Immature natural killer cell (primary cell): ENCODE data around the gene GINS1. TPM values are rescaled to one million over a fixed set of nuclear protein-coding genes. Genes with fewer than 3 reads are reported as not detected.

Source experiments
- DNase-seq, 3 donors: peaks; one replicate each; pipeline ENCODE4 v3.0.0; 2022; ENCODE audit warnings: mixed read lengths in 1 of 3
- H3K27ac Mint-ChIP-seq, 6 donors: one replicate each; pipeline ENCODE4 v1.8.0; 2020; ENCODE audit warnings: mixed read lengths in 6 of 6, mild to moderate bottlenecking in 5 of 6, inconsistent platforms in 4 of 6, moderate library complexity in 3 of 6
- H3K27me3 Mint-ChIP-seq, 3 donors: one replicate each; pipeline ENCODE4 v1.8.0; 2020 to 2021; ENCODE audit warnings: low read depth in 3 of 3, mild to moderate bottlenecking in 3 of 3, mixed read lengths in 3 of 3, moderate library complexity in 3 of 3, inconsistent platforms in 1 of 3
- H3K36me3 Mint-ChIP-seq, 3 donors: one replicate each; pipeline ENCODE4 v1.8.0; 2020; ENCODE audit warnings: mixed read lengths in 3 of 3, inconsistent platforms in 2 of 3, mild to moderate bottlenecking in 2 of 3
- H3K4me1 Mint-ChIP-seq, 2 donors: one replicate each; pipeline ENCODE4 v1.8.0; 2020; ENCODE audit warnings: inconsistent platforms in 2 of 2, mild to moderate bottlenecking in 2 of 2, mixed read lengths in 2 of 2, moderate library complexity in 1 of 2
- H3K4me3 Mint-ChIP-seq, 5 donors: one replicate each; pipeline ENCODE4 v1.8.0; 2020; ENCODE audit warnings: mild to moderate bottlenecking in 5 of 5, mixed read lengths in 5 of 5, inconsistent platforms in 3 of 5, moderate library complexity in 3 of 5
- H3K9me3 Mint-ChIP-seq, 6 donors: one replicate each; pipeline ENCODE4 v1.8.0; 2020; ENCODE audit warnings: mild to moderate bottlenecking in 6 of 6, mixed read lengths in 6 of 6, inconsistent platforms in 4 of 6, moderate library complexity in 3 of 6
- polyA plus RNA-seq, 3 donors: library from polyadenylated mRNA; unstranded; fragments of 300-500 nt; fragmentation: Illumina TruSeq; gene quantifications; one replicate each; pipeline ENCODE4 v1.2.3, GENCODE V29; 2021

Gene GINS1
- polyA plus RNA-seq, 3 donors from 2014 or later: 1.0 to 2.2 (median 2.0) TPM

GRCh38 chr20:25480156-25480555 lies 72.7 kb downstream of the GINS1 start:
- no peak for DNase-seq
- Mint-ChIP-seq H3K36me3 (peaks cover 0 to 6% (median 0%) of the 10 kb centered on the region in 3 donors), H3K27me3 (peaks cover 2 to 4% (median 2%) of the 10 kb centered on the region in 3 donors), H3K9me3 (no peaks in the 10 kb centered on the region), H3K4me1 (peaks cover 9 to 10% of the 10 kb centered on the region in 2 donors), H3K4me3 (no peak overlapping the region), H3K27ac (no peak overlapping the region)

DNA sequence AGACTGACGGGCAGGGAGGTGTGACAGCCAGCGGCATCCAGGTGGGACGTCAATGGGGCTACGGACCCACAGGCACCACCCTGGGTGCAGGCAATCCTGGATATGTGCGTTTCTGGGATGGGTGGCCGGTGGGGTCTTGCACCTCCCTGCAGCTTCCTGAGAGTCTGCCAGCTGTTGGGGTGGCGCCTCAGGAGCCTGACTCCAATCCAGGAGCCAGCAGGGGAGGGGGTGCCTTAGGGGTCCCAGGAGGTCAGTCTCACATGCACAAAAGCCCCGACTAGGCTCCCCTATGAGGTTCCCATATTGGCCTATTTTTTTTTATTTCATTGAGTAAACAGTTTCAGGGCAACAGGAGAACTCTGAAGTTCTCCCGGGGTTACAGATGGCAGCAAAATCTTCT lies 73.3 kb downstream of the GINS1 start:
- Mint-ChIP-seq H3K4me3 (no peak overlapping the region), H3K9me3 (no peaks in the 10 kb centered on the region), H3K27ac (no peak overlapping the region), H3K4me1 (peaks cover 11 to 12% of the 10 kb centered on the region in 2 donors), H3K27me3 (peaks cover 2 to 4% (median 2%) of the 10 kb centered on the region in 3 donors), H3K36me3 (peaks cover 0 to 6% (median 0%) of the 10 kb centered on the region in 3 donors)
- no peak for DNase-seq

DNA sequence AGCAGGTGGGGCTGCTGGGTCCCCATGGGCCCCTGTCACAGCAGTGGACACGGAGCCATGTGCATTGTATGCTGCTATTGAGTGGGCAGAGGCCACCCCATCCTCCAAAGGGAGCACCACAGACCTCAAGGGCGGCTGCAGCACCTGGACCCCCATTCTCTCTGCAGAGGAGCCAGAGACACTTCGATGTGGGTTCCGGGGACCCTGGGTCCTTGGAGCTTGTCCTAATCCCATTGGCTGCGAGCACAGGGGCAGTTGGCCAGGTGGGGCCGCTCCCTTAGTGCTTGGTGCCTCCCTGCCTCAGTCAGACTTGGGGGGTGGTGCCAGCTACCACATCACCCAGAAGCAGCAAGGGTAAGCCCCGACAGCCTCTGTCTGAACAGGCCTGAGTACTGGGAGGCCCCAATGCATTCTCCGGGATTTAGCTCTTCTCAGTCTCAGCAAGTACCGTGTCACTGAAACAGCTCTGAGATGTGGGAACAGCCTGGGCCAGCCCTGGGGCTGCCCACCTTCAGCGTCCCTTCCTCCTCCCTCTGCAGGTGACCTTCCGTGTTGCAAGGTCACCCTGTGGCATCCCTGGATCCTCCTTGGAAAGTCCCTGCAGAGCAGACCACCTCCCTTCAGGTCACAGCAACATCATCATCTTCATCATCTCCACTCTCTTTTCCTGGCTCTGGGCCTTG lies 73.9 kb downstream of the GINS1 start:
- no peak overlapping the region for H3K4me3 Mint-ChIP-seq
- DNase-seq: no peak
- peaks cover 0 to 6% (median 0%) of the 10 kb centered on the region in 3 donors for H3K36me3 Mint-ChIP-seq
- H3K27me3 Mint-ChIP-seq: peaks cover 2 to 4% (median 2%) of the 10 kb centered on the region in 3 donors
- H3K27ac Mint-ChIP-seq: no peak overlapping the region
- H3K4me1 Mint-ChIP-seq: peaks cover 15% of the 10 kb centered on the region in 2 donors
- H3K9me3 Mint-ChIP-seq: no peaks in the 10 kb centered on the region

- Mint-ChIP-seq H3K27me3 (peaks cover 2 to 4% (median 2%) of the 10 kb centered on the region in 3 donors), H3K27ac (no peak overlapping the region), H3K4me1 (peaks cover 17 to 18% of the 10 kb centered on the region in 2 donors), H3K9me3 (no peaks in the 10 kb centered on the region), H3K4me3 (no peak overlapping the region), H3K36me3 (peaks cover 0 to 6% (median 0%) of the 10 kb centered on the region in 3 donors)
- no peak for DNase-seq
These were observed 74.4 kb downstream of the GINS1 start for GRCh38 chr20:25481918-25482253.

DNA sequence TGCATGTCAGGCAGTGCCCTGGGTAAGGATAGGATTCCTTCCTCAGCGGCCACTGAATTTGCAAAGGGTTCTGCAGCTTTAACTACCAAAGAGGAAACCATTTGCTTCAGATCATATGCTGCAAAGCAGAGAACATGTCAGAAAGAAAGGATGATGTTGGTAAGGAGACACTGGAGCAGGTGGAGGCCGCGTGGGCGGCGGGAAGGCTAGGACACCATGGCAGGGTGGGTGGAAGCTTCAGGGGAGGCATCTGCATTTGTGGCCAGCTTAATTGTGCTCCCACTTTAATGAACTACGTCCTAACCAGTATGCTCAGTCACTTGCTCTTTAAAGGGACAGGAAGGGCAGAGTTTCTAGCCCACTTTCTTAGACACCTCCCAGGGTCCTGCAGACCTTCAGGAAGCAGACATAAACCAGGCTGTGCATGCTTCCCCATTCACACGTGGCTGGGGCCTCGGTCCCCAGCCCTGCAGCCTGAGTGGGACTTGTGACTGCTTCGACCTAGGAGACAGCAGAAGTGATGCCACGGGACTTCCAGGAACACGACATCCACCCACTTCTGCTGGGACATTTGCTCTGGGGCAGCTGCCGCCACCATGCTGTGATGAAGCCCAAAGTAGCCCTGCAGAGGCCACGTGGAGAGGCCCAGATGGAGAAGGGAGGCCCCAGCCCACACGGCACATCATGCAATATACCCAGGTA lies 76.1 kb downstream of the GINS1 start:
- DNase-seq: no peak
- peaks cover 0 to 6% (median 0%) of the 10 kb centered on the region in 3 donors for H3K36me3 Mint-ChIP-seq
- H3K27me3 Mint-ChIP-seq: peaks cover 2 to 4% (median 2%) of the 10 kb centered on the region in 3 donors
- no peak overlapping the region for H3K27ac Mint-ChIP-seq
- no peak overlapping the region for H3K4me3 Mint-ChIP-seq
- H3K4me1 Mint-ChIP-seq: peaks cover 17 to 18% of the 10 kb centered on the region in 2 donors
- H3K9me3 Mint-ChIP-seq: no peaks in the 10 kb centered on the region

DNA sequence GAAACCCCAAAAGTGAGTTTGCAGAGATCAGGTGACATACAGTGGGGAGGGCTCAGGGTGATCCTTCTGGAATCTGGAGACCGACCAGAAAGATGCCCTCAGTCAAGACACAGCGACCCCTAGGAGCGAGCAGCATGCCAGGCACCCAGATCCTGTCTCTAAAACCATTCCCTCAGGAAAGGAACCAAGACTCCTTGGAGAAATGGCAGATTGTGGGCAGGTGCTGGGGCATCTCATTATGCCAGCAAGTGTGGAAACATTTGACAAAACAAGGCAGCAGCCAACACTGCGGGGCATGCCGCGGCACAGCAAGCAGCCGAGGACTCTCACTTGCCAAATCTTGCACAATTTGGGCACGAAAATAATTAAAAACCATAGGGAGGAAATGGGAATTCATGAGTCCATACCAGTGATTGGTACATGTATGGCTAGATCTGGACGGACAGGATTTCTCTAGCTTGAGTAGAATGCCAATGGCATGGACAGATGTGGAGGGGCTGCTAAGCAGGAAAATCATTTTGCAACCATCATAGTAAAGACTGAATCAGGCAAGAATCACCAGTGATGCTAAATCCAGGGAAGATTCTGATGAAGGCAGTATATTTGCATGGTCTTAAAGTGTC lies 76.9 kb downstream of the GINS1 start:
- H3K9me3 Mint-ChIP-seq: no peaks in the 10 kb centered on the region
- H3K4me1 Mint-ChIP-seq: peaks cover 17 to 18% of the 10 kb centered on the region in 2 donors
- peaks cover 0 to 4% (median 2%) of the 10 kb centered on the region in 3 donors for H3K27me3 Mint-ChIP-seq
- peak overlapping the region in 1 of 6 donors; percentile 51 for H3K27ac Mint-ChIP-seq
- peak overlapping the region in 1 of 5 donors; percentile 36 for H3K4me3 Mint-ChIP-seq
- no peak for DNase-seq
- peaks cover 0 to 6% (median 0%) of the 10 kb centered on the region in 3 donors for H3K36me3 Mint-ChIP-seq

DNA sequence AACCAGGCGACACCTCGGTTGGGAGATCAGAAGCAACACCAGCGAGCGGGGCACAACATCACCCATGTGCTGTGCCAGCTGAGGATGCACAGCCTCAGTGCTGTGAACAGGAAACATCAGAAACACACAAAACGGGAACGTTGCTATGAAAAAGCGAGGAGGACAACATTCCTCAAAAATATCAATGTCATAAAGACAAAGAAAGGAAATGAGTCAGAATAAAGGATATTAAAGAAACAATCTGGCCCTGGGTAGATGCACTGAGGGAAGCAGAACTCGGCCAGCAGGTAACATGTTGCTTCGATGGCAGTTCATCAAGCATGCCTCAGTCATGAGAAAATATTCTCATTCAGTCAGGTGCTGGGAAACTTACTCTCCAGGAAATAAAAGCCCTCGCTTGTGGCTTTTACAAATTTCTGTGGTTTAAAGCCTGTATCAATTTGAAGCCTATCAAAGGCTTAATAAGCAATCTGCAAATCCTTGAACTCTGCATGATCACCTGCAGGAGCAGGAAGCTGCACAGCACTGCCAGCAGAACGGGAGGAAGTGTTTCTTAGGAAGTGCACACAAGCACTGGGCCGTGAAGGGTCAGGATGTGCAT lies 77.5 kb downstream of the GINS1 start:
- Mint-ChIP-seq H3K27ac (peak overlapping the region in 3 of 6 donors; percentile 6 to 59 (median 51)), H3K4me3 (peak overlapping the region in 1 of 5 donors; percentile 36)

DNA sequence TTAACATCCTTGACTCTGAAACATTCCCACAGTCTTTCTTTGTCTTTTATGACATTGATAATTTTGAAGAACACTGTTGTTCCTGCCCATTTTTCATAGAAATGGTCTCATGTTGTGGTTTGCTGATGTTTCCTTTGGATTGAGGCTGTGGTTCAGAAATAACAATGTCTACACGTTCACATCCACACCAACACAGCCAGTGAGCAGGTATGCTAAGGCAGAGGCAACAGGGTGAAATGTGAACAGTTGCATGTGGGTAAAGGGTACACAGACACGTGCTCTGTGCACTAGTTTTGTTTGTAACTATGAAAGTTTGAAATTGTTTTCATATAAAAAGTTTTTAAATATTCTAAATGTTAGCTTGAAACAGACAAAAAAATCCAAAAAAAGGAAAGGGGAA lies 78.4 kb downstream of the GINS1 start:
- H3K9me3 Mint-ChIP-seq: no peaks in the 10 kb centered on the region
- peaks cover 0 to 6% (median 0%) of the 10 kb centered on the region in 3 donors for H3K36me3 Mint-ChIP-seq
- no peak for DNase-seq
- H3K27ac Mint-ChIP-seq: peak overlapping the region in 1 of 6 donors; percentile 8
- peaks cover 0 to 2% (median 0%) of the 10 kb centered on the region in 3 donors for H3K27me3 Mint-ChIP-seq
- peaks cover 17 to 18% of the 10 kb centered on the region in 2 donors for H3K4me1 Mint-ChIP-seq
- no peak overlapping the region for H3K4me3 Mint-ChIP-seq

More for the DNA sequence above, 77.5 kb downstream of the GINS1 start:
- Mint-ChIP-seq H3K27me3 (peaks cover 0 to 4% (median 2%) of the 10 kb centered on the region in 3 donors), H3K9me3 (no peaks in the 10 kb centered on the region), H3K4me1 (peaks cover 17 to 18% of the 10 kb centered on the region in 2 donors), H3K36me3 (peaks cover 0 to 6% (median 0%) of the 10 kb centered on the region in 3 donors)
- DNase-seq: no peak

- H3K27me3 Mint-ChIP-seq: peaks cover 0 to 2% (median 0%) of the 10 kb centered on the region in 3 donors
- H3K4me3 Mint-ChIP-seq: no peak overlapping the region
- peaks cover 17 to 18% of the 10 kb centered on the region in 2 donors for H3K4me1 Mint-ChIP-seq
- peaks cover 0 to 6% (median 0%) of the 10 kb centered on the region in 3 donors for H3K36me3 Mint-ChIP-seq
- DNase-seq: no peak
- H3K27ac Mint-ChIP-seq: peak overlapping the region in 1 of 6 donors; percentile 8
- no peaks in the 10 kb centered on the region for H3K9me3 Mint-ChIP-seq
These were observed 78.9 kb downstream of the GINS1 start for GRCh38 chr20:25486377-25486776.

DNA sequence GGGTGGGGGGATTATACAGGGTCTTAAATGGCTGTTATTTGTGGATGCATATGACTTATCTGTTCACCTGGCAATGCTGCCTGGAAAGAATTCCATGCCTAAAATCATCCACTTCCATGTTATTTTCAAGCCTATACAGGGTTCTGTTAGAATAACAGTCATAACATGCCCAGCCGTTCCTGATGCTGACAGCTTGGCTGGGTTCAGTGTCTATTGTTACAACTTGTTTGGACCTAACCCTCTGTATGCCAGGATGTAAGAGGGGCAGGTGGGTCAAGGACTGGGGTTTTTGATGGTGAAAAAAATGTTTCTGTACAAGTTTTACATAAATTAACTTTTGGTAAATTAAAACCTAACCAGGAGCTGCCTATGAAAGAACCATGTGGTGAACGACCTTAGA lies 79.8 kb downstream of the GINS1 start:
- Mint-ChIP-seq H3K9me3 (no peaks in the 10 kb centered on the region), H3K4me1 (peaks cover 17 to 18% of the 10 kb centered on the region in 2 donors), H3K36me3 (peaks cover 0 to 6% (median 0%) of the 10 kb centered on the region in 3 donors), H3K27me3 (peaks cover 0 to 2% (median 0%) of the 10 kb centered on the region in 3 donors), H3K4me3 (no peak overlapping the region), H3K27ac (no peak overlapping the region)
- DNase-seq: no peak

- H3K9me3 Mint-ChIP-seq: no peaks in the 10 kb centered on the region
- peaks cover 0 to 2% (median 0%) of the 10 kb centered on the region in 3 donors for H3K27me3 Mint-ChIP-seq
- no peak for DNase-seq
- peaks cover 0 to 6% (median 0%) of the 10 kb centered on the region in 3 donors for H3K36me3 Mint-ChIP-seq
- H3K27ac Mint-ChIP-seq: no peak overlapping the region
- no peak overlapping the region for H3K4me3 Mint-ChIP-seq
- H3K4me1 Mint-ChIP-seq: peaks cover 17 to 18% of the 10 kb centered on the region in 2 donors
These were observed 80.5 kb downstream of the GINS1 start for GRCh38 chr20:25487975-25488374.

DNA sequence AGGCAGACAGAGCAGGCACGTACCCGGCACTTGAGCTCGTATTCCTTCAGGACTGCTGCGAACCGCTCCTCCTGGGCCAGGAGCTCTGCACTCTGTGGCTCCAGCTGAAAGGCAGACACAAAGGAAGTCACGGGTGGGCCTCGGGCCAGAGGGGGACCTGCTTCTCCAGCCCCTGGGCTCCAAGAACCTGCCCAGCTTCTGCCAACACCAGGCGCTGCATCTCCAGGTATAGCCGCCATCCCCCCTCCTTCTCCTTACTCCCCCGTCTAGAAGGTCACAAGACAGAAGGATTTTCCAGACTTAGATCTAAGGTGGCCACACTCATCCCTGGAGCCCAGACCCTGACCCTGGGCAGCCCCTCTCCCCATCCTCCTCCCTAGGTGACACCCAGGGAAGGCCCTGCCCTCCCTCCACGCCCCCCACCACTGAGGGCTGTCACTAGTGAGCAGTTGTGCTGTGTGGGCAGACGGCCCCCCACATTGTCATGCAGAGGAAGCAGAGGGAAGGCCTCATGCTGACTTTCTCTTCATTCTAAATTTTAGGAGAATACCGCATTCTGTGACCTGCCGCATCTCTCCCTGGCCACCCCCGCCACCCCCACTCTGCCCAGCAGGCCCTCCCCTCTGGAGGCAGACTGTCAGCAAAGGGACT lies 81.9 kb downstream of the GINS1 start:
- Mint-ChIP-seq H3K36me3 (peaks cover 0 to 5% (median 0%) of the 10 kb centered on the region in 3 donors), H3K27ac (no peak overlapping the region), H3K4me3 (no peak overlapping the region), H3K4me1 (peaks cover 16% of the 10 kb centered on the region in 2 donors), H3K9me3 (no peaks in the 10 kb centered on the region), H3K27me3 (peaks cover 0 to 2% (median 0%) of the 10 kb centered on the region in 3 donors)
- no peak for DNase-seq
